B cell (primary cell): ENCODE results near the gene VPS26A.

ENCODE experiments used
- CTCF ChIP-seq: fragments of 200-600 bp; IDR thresholded peaks from one replicate; pipeline ENCODE4 v1.8.0; 2022; ENCODE audit warnings: antibody characterized with exemption, mild to moderate bottlenecking
- EZH2 ChIP-seq: IDR thresholded peaks from 2 replicates; pipeline ENCODE4 v1.6.1; 2012; ENCODE audit warnings: borderline replicate concordance, low read depth, mild to moderate bottlenecking, moderate library complexity, low read length; ENCODE audit not compliant: insufficient read depth, poor library complexity, severe bottlenecking

- TF ChIP-seq CTCF (no peak), EZH2 (no peak)
Observed at GRCh38 chr10:69160809-69161241, 36.8 kb downstream of the VPS26A start.
